Left lung (tissue), 10 donors: ENCODE data around the gene SIK3. TPM values are rescaled to one million over a fixed set of nuclear protein-coding genes. Genes with fewer than 3 reads are reported as not detected.

Experiments
- ATAC-seq: fragments of 200-7000 bp; cut with Tn5 transposase; one replicate; pipeline ENCODE4 v1.9.1; 2020; ENCODE audit warnings: moderate library complexity
- DNase-seq, 4 donors: peaks; one replicate each; pipeline ENCODE4 v3.0.0-alpha.2; 2013 to 2020
- H3K27ac ChIP-seq, 2 donors: fragments of 200-600 bp; sonication (generic) in 1 of 2; one replicate each; pipeline versions ENCODE4 v1.5.0 to v1.8.0; 2020 to 2021
- H3K27me3 ChIP-seq, 2 donors: fragments of 200-600 bp; sonication (generic) in 1 of 2; one replicate each; pipeline versions ENCODE4 v1.5.0 to v1.8.0; 2020 to 2021
- H3K36me3 ChIP-seq, 2 donors: fragments of 200-600 bp; sonication (generic) in 1 of 2; one replicate each; pipeline versions ENCODE4 v1.5.0 to v1.8.0; 2020 to 2021
- H3K4me1 ChIP-seq, 2 donors: fragments of 200-600 bp; one replicate each; pipeline ENCODE4 v1.8.0; 2021
- H3K4me3 ChIP-seq, 2 donors: fragments of 200-600 bp; sonication (generic) in 1 of 2; one replicate each; pipeline versions ENCODE4 v1.5.0 to v1.8.0; 2020 to 2021; ENCODE audit warnings: mild to moderate bottlenecking in 1 of 2
- H3K9me3 ChIP-seq, 2 donors: fragments of 200-600 bp; sonication (generic) in 1 of 2; one replicate each; pipeline versions ENCODE4 v1.5.0 to v1.8.0; 2020 to 2021
- intact Hi-C, 2 donors: fragments of 100-400 bp; cut with DNase I; formaldehyde crosslinking; loops; one replicate each; pipeline versions ENCODE4 v1.11.2 to v1.14.2; 2022
- polyA plus RNA-seq, 6 donors: library from polyadenylated mRNA; unstranded; fragments of 120-200 nt; gene quantifications; one replicate each; pipeline ENCODE4 v1.2.1, GENCODE V29; 2013; ENCODE audit not compliant: insufficient read length in 6 of 6
- total RNA-seq, 2 donors: library from RNA; stranded (reverse); fragmentation: NEBNext Ultra II Directional; extraction: Animal tissue kit (Norgen Biotek cat#: 25700); gene quantifications; one replicate each; pipeline ENCODE4 v1.2.1, GENCODE V29; 2021
- TF ChIP-seq, protein P1 (sequence below), 2 donors: fragments of 200-600 bp; sonication (generic) in 1 of 2; IDR thresholded peaks; one replicate each; pipeline versions ENCODE4 v1.5.0 to v1.8.0; 2021; ENCODE audit warnings: antibody characterized with exemption in 2 of 2
- donor health status: DM: no; HTN: yes; CAD: no.
- donor health status: DM: no; HTN: no; CAD: no.

The SIK3 gene
- total and polyA plus RNA-seq, 8 donors, result 28.0 to 49.6 (median 35.9) TPM

DNA sequence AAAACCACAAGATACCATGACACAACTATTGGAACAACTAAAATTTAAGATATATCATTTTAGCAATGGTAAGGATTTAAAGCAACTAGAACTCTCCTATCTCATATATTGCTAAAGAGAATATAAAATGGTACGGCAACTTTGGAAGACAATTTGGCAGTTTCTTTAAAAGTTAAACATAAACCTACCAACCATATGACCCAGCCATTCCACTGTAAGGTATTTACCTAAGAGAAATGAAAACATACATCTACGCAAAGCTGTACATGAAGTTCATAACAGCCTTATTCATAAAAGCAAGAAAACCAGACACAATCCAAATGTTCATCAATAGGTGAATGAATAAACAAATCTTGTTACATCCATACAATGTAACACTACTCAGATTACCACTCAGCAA lies 31.3 kb downstream of the SIK3 start:
- H3K36me3 ChIP-seq, result no peaks in the 10 kb centered on the region
- H3K27ac ChIP-seq, result no peak overlapping the region
- H3K27me3 ChIP-seq, result no peaks in the 10 kb centered on the region
- TF ChIP-seq, protein P1, sequence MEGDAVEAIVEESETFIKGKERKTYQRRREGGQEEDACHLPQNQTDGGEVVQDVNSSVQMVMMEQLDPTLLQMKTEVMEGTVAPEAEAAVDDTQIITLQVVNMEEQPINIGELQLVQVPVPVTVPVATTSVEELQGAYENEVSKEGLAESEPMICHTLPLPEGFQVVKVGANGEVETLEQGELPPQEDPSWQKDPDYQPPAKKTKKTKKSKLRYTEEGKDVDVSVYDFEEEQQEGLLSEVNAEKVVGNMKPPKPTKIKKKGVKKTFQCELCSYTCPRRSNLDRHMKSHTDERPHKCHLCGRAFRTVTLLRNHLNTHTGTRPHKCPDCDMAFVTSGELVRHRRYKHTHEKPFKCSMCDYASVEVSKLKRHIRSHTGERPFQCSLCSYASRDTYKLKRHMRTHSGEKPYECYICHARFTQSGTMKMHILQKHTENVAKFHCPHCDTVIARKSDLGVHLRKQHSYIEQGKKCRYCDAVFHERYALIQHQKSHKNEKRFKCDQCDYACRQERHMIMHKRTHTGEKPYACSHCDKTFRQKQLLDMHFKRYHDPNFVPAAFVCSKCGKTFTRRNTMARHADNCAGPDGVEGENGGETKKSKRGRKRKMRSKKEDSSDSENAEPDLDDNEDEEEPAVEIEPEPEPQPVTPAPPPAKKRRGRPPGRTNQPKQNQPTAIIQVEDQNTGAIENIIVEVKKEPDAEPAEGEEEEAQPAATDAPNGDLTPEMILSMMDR (IDR thresholded peaks at IDR 0.05), result no peak
- ATAC-seq (no peak), DNase-seq (no peak)
- intact Hi-C loops, result no loop called here
- H3K4me1 ChIP-seq, result peaks cover 14 to 56% of the 10 kb centered on the region in 2 donors
- no peaks in the 10 kb centered on the region for H3K9me3 ChIP-seq
- no peak overlapping the region for H3K4me3 ChIP-seq

GRCh38 chr11:117064275-117064674 lies 34.0 kb downstream of the SIK3 start:
- no peaks in the 10 kb centered on the region for H3K9me3 ChIP-seq
- ATAC-seq, result no peak
- no peak overlapping the region for H3K27ac ChIP-seq
- H3K27me3 ChIP-seq, result no peaks in the 10 kb centered on the region
- intact Hi-C loops, result no loop called here
- no peak for DNase-seq
- H3K36me3 ChIP-seq, result no peaks in the 10 kb centered on the region
- TF ChIP-seq, protein P1 (IDR thresholded peaks at IDR 0.05), result no peak
- no peak overlapping the region for H3K4me3 ChIP-seq
- H3K4me1 ChIP-seq, result peaks cover 5 to 32% of the 10 kb centered on the region in 2 donors

GRCh38 chr11:117062498-117062897 lies 35.7 kb downstream of the SIK3 start:
- Histone ChIP-seq H3K4me3 (no peak overlapping the region), H3K27me3 (no peaks in the 10 kb centered on the region), H3K9me3 (no peaks in the 10 kb centered on the region), H3K27ac (no peak overlapping the region), H3K4me1 (peaks cover 5 to 49% of the 10 kb centered on the region in 2 donors), H3K36me3 (no peaks in the 10 kb centered on the region)
- no peak for ATAC-seq
- DNase-seq, result no peak
- TF ChIP-seq, protein P1 (IDR thresholded peaks at IDR 0.05), result no peak
- intact Hi-C loops, result no loop called here

- intact Hi-C loops, result no loop called here
- peaks cover 5 to 53% of the 10 kb centered on the region in 2 donors for H3K4me1 ChIP-seq
- no peak for DNase-seq
- H3K9me3 ChIP-seq, result no peaks in the 10 kb centered on the region
- no peak overlapping the region for H3K4me3 ChIP-seq
- H3K27me3 ChIP-seq, result no peaks in the 10 kb centered on the region
- H3K36me3 ChIP-seq, result no peaks in the 10 kb centered on the region
- no peak overlapping the region for H3K27ac ChIP-seq
- TF ChIP-seq, protein P1 (IDR thresholded peaks at IDR 0.05), result no peak
- no peak for ATAC-seq
Measured at GRCh38 chr11:117061256-117061655, 37.0 kb downstream of the SIK3 start.

- no peaks in the 10 kb centered on the region for H3K27me3 ChIP-seq
- peaks cover 5 to 50% of the 10 kb centered on the region in 2 donors for H3K4me1 ChIP-seq
- H3K36me3 ChIP-seq, result no peaks in the 10 kb centered on the region
- no peak overlapping the region for H3K4me3 ChIP-seq
- no peak overlapping the region for H3K27ac ChIP-seq
- DNase-seq (no peak), ATAC-seq (no peak)
- TF ChIP-seq, protein P1 (IDR thresholded peaks at IDR 0.05), result no peak
- intact Hi-C loops, result no loop called here
- H3K9me3 ChIP-seq, result no peaks in the 10 kb centered on the region
Measured at GRCh38 chr11:117059611-117060148, 38.5 kb downstream of the SIK3 start.
